WERI-Rb-1 (cell line): ENCODE results near the gene FUBP3.

Source experiments
- DNase-seq: peaks from one replicate; pipeline ENCODE4 v3.0.0-alpha.2; 2020
- H3K27ac ChIP-seq: fragments of 250-450 bp; sonication (Bioruptor Pico); 2 replicates; pipeline ENCODE4 v1.5.1; 2020; ENCODE audit warnings: mild to moderate bottlenecking, moderate library complexity
- H3K27me3 ChIP-seq: fragments of 250-450 bp; sonication (Bioruptor Pico); 2 replicates; pipeline ENCODE4 v1.5.1; 2021; ENCODE audit warnings: mild to moderate bottlenecking, low read depth, moderate library complexity; ENCODE audit not compliant: insufficient read depth, severe bottlenecking
- H3K36me3 ChIP-seq: fragments of 250-450 bp; sonication (Bioruptor Pico); 2 replicates; pipeline ENCODE4 v1.5.1; 2020; ENCODE audit warnings: mild to moderate bottlenecking, moderate library complexity
- H3K4me3 ChIP-seq: 2 replicates; pipeline ENCODE4 v1.5.1; 2011; ENCODE audit warnings: low read depth, mild to moderate bottlenecking, control low read depth, low read length
- H3K9me3 ChIP-seq: fragments of 250-450 bp; sonication (Bioruptor Pico); 2 replicates; pipeline ENCODE4 v1.5.1; 2021; ENCODE audit warnings: mild to moderate bottlenecking, moderate library complexity; ENCODE audit not compliant: severe bottlenecking
- CTCF ChIP-seq: IDR thresholded peaks from 2 replicates; pipeline ENCODE4 v1.5.1; 2011; ENCODE audit warnings: low read depth, mild to moderate bottlenecking, control low read depth, inconsistent platforms, low read length

Gene FUBP3

GRCh38 chr9:130627051-130627450 is 47.7 kb downstream of the FUBP3 start:
- Histone ChIP-seq H3K27ac (no peak overlapping the region), H3K4me3 (no peak overlapping the region), H3K27me3 (no peaks in the 10 kb centered on the region), H3K36me3 (peaks cover 96% of the 10 kb centered on the region), H3K9me3 (no peaks in the 10 kb centered on the region)
- no peak for TF ChIP-seq CTCF
- DNase-seq, result no peak

- peaks cover 100% of the 10 kb centered on the region for H3K36me3 ChIP-seq
- no peaks in the 10 kb centered on the region for H3K9me3 ChIP-seq
- H3K27me3 ChIP-seq, result no peaks in the 10 kb centered on the region
- no peak for DNase-seq
- TF ChIP-seq CTCF, result no peak
- no peak overlapping the region for H3K27ac ChIP-seq
- no peak overlapping the region for H3K4me3 ChIP-seq
Observed at GRCh38 chr9:130627896-130628792, 48.8 kb downstream of the FUBP3 start.

GRCh38 chr9:130629443-130630070 is 50.2 kb downstream of the FUBP3 start:
- Histone ChIP-seq H3K4me3 (no peak overlapping the region), H3K9me3 (no peaks in the 10 kb centered on the region), H3K27ac (no peak overlapping the region), H3K36me3 (peaks cover 100% of the 10 kb centered on the region), H3K27me3 (no peaks in the 10 kb centered on the region)
- DNase-seq, result no peak
- TF ChIP-seq CTCF, result no peak

GRCh38 chr9:130630071-130630450 is 50.7 kb downstream of the FUBP3 start:
- Histone ChIP-seq H3K27ac (no peak overlapping the region), H3K4me3 (no peak overlapping the region), H3K27me3 (no peaks in the 10 kb centered on the region), H3K9me3 (no peaks in the 10 kb centered on the region), H3K36me3 (peaks cover 100% of the 10 kb centered on the region)
- no peak for TF ChIP-seq CTCF
- DNase-seq, result no peak

- TF ChIP-seq CTCF, result no peak
- H3K9me3 ChIP-seq, result no peaks in the 10 kb centered on the region
- H3K27me3 ChIP-seq, result no peaks in the 10 kb centered on the region
- H3K36me3 ChIP-seq, result peaks cover 97% of the 10 kb centered on the region
- H3K27ac ChIP-seq, result no peak overlapping the region
- DNase-seq, result no peak
- no peak overlapping the region for H3K4me3 ChIP-seq
Observed at GRCh38 chr9:130630506-130631330, 51.3 kb downstream of the FUBP3 start.
